Vagina (tissue), 2 donors: ENCODE data around the gene COL25A1.

ENCODE experiments used
- POLR2A ChIP-seq, 2 donors: fragments of 450-650 bp; IDR thresholded peaks; one replicate each; pipeline ENCODE4 v1.6.1; 2017; ENCODE audit warnings: antibody characterized with exemption in 2 of 2, mild to moderate bottlenecking in 2 of 2, moderate library complexity in 2 of 2
- TF ChIP-seq, protein P1 (sequence below), 3 experiments: fragments of 450-650 bp in 2 of 3; fragments of 200-600 bp in 1 of 3; sonication (generic) in 1 of 3; IDR thresholded peaks; one replicate each; pipeline ENCODE4 v1.5.1; 2017 to 2019; ENCODE audit warnings: antibody characterized with exemption in 3 of 3, mild to moderate bottlenecking in 2 of 3, moderate library complexity in 2 of 3

DNA sequence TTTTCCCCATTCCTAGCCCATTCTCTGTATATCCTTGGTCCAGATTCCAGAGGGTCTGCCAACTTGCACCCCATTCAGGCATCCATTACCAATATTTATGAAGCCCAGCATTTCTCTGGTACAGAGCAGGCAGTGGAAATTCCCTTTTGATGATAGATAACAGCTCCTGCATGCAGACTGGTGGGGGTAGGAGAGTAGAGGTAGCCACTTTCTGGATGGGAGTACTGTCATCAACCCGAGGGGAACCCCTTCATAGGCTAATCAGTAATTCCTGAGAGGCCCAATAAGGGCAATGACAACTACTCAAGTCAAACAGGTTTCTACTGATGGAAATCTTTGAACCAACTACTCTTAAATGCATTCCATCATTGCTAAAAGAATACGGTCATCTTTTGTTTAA, 63.7 kb downstream of the COL25A1 start:
- TF ChIP-seq, protein P1, sequence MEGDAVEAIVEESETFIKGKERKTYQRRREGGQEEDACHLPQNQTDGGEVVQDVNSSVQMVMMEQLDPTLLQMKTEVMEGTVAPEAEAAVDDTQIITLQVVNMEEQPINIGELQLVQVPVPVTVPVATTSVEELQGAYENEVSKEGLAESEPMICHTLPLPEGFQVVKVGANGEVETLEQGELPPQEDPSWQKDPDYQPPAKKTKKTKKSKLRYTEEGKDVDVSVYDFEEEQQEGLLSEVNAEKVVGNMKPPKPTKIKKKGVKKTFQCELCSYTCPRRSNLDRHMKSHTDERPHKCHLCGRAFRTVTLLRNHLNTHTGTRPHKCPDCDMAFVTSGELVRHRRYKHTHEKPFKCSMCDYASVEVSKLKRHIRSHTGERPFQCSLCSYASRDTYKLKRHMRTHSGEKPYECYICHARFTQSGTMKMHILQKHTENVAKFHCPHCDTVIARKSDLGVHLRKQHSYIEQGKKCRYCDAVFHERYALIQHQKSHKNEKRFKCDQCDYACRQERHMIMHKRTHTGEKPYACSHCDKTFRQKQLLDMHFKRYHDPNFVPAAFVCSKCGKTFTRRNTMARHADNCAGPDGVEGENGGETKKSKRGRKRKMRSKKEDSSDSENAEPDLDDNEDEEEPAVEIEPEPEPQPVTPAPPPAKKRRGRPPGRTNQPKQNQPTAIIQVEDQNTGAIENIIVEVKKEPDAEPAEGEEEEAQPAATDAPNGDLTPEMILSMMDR (IDR thresholded peaks at IDR 0.05) = no peak
- no peak for TF ChIP-seq POLR2A (IDR thresholded peaks at IDR 0.05)
